ENCODE results near the gene RUNX2.

The RUNX2 gene

GRCh38 chr6:45469663-45470062 is 141.5 kb downstream of the RUNX2 start:
- no peak overlapping the region for H3K27ac ChIP-seq (ENCODE audit: extremely low read depth, low read depth, low read length)
- TF ChIP-seq ZNF558 (tag by site-specific recombination; IDR thresholded peaks at IDR 0.05) (no peak), ZNF10 (tag by site-specific recombination; IDR thresholded peaks at IDR 0.05) (no peak), ZNF521 (tag by site-specific recombination; IDR thresholded peaks at IDR 0.05) (no peak), ZNF239 (tag by site-specific recombination; IDR thresholded peaks at IDR 0.05) (no peak), ZNF391 (tag by site-specific recombination; IDR thresholded peaks at IDR 0.05; ENCODE audit: borderline replicate concordance, low read depth) (no peak), ZNF501 (tag by site-specific recombination; IDR thresholded peaks at IDR 0.05) (no peak), TRIM28 (IDR thresholded peaks at IDR 0.05; ENCODE audit: borderline replicate concordance, low read length) (no peak), ZNF837 (tag by site-specific recombination; IDR thresholded peaks at IDR 0.05) (no peak)
- ChIA-PET CTCF (interaction anchor here (0.7 kb wide), 1 partner anchor 123 kb away, joined by 3 read pairs; no protein-coding TSS in a partner anchor), POLR2A (interaction anchor here (0.7 kb wide), 1 partner anchor 108 kb away, joined by 3 read pairs; no protein-coding TSS in a partner anchor)
- no peaks in the 10 kb centered on the region for H3K9me3 ChIP-seq (ENCODE audit: control insufficient read depth, insufficient read depth, low read depth, low read length)
- peaks cover 10% of the 10 kb centered on the region; the same call in 1 of the 2 replicates for H3K4me1 ChIP-seq (ENCODE audit: control insufficient read depth, insufficient read depth, low read length)
- no peak overlapping the region for H3K4me3 ChIP-seq (ENCODE audit: low read depth, low read length)
- H3K36me3 ChIP-seq (ENCODE audit: control insufficient read depth in 2 of 2, insufficient read depth in 1 of 2, low read length in 2 of 2) = no peaks in the 10 kb centered on the region

- Histone ChIP-seq H3K4me1 (ENCODE audit: control insufficient read depth, insufficient read depth, low read length) (peaks cover 10% of the 10 kb centered on the region; the same call in 1 of the 2 replicates), H3K36me3 (ENCODE audit: control insufficient read depth in 2 of 2, insufficient read depth in 1 of 2, low read length in 2 of 2) (no peaks in the 10 kb centered on the region), H3K9me3 (ENCODE audit: control insufficient read depth, insufficient read depth, low read depth, low read length) (no peaks in the 10 kb centered on the region), H3K4me3 (ENCODE audit: low read depth, low read length) (no peak overlapping the region), H3K27ac (ENCODE audit: extremely low read depth, low read depth, low read length) (no peak overlapping the region)
- ChIA-PET POLR2A (interaction anchor here (0.7 kb wide), 1 partner anchor 108 kb away, joined by 3 read pairs; no protein-coding TSS in a partner anchor), CTCF (interaction anchor here (0.7 kb wide), 1 partner anchor 123 kb away, joined by 3 read pairs; no protein-coding TSS in a partner anchor)
- no peak for TF ChIP-seq HOXA7 (CRISPR knock-in tag; IDR thresholded peaks at IDR 0.05; ENCODE audit: borderline replicate concordance)
- TF ChIP-seq ZNF221 (tag by site-specific recombination; IDR thresholded peaks at IDR 0.05; ENCODE audit: borderline replicate concordance) = no peak
- no peak for TF ChIP-seq ZNF639 (tag by site-specific recombination; IDR thresholded peaks at IDR 0.05)
- TF ChIP-seq PRDM10 (tag by site-specific recombination; IDR thresholded peaks at IDR 0.05) = no peak
- no peak for TF ChIP-seq WT1 (tag by site-specific recombination; IDR thresholded peaks at IDR 0.05)
- TF ChIP-seq YY1 (tag by site-specific recombination; IDR thresholded peaks at IDR 0.05) = no peak
- no peak for TF ChIP-seq ZNF521 (tag by site-specific recombination; IDR thresholded peaks at IDR 0.05)
- TF ChIP-seq ZBTB11 (tag by site-specific recombination; conservative IDR thresholded peaks at IDR 0.05; ENCODE audit: low read depth) = no peak
- no peak for TF ChIP-seq AEBP2 (tag by site-specific recombination; IDR thresholded peaks at IDR 0.05; ENCODE audit: borderline replicate concordance)
- TF ChIP-seq ZNF112 (tag by site-specific recombination; IDR thresholded peaks at IDR 0.05) = no peak
- TF ChIP-seq KLF9 (tag by site-specific recombination; IDR thresholded peaks at IDR 0.05; ENCODE audit: low read depth) = no peak
- TF ChIP-seq ZNF530 (tag by site-specific recombination; IDR thresholded peaks at IDR 0.05; ENCODE audit: low read depth) = no peak
- TF ChIP-seq SP2 (tag by site-specific recombination; IDR thresholded peaks at IDR 0.05) = no peak
- TF ChIP-seq GFI1B (tag by site-specific recombination; IDR thresholded peaks at IDR 0.05) = no peak
Observed at GRCh38 chr6:45470131-45470738, 142.1 kb downstream of the RUNX2 start.
